Coronary artery (tissue), 2 donors: ENCODE measurements around the gene RPS6KA2.

Source experiments
- DNase-seq: peaks from one replicate; pipeline ENCODE4 v3.0.0-alpha.2; 2017; ENCODE audit warnings: low spot score
- H3K27ac ChIP-seq, 2 donors: fragments of 200-600 bp; sonication (generic); one replicate each; pipeline ENCODE4 v1.5.1; 2016 to 2019
- H3K4me3 ChIP-seq: fragments of 200-600 bp; sonication (generic); 2 replicates; pipeline ENCODE4 v1.5.1; 2016; ENCODE audit warnings: mild to moderate bottlenecking, moderate library complexity
- CTCF ChIP-seq: fragments of 200-600 bp; sonication (generic); IDR thresholded peaks from one replicate; pipeline ENCODE4 v1.5.1; 2019; ENCODE audit warnings: antibody characterized with exemption

Gene RPS6KA2

GRCh38 chr6:166650047-166650446, 23.0 kb upstream of the RPS6KA2 start:
- Histone ChIP-seq H3K27ac (no peak overlapping the region), H3K4me3 (no peak overlapping the region)
- DNase-seq = no peak
- TF ChIP-seq CTCF = no peak

GRCh38 chr6:166648846-166649245, 21.8 kb upstream of the RPS6KA2 start:
- peak; percentile 12 for DNase-seq
- no peak for TF ChIP-seq CTCF
- Histone ChIP-seq H3K27ac (no peak overlapping the region), H3K4me3 (no peak overlapping the region)

- Histone ChIP-seq H3K27ac (no peak overlapping the region), H3K4me3 (no peak overlapping the region)
- DNase-seq = no peak
- TF ChIP-seq CTCF = no peak
Observed at GRCh38 chr6:166647896-166648295, 20.8 kb upstream of the RPS6KA2 start.

- H3K4me3 ChIP-seq = no peak overlapping the region
- no peak for TF ChIP-seq CTCF
- H3K27ac ChIP-seq = no peak overlapping the region
- DNase-seq = no peak
Observed at GRCh38 chr6:166646716-166647115, 19.7 kb upstream of the RPS6KA2 start.

- H3K27ac ChIP-seq = no peak overlapping the region
- no peak overlapping the region for H3K4me3 ChIP-seq
- TF ChIP-seq CTCF = no peak
- DNase-seq = no peak
Observed at GRCh38 chr6:166645896-166646295, 18.8 kb upstream of the RPS6KA2 start.

GRCh38 chr6:166644681-166645080, 17.6 kb upstream of the RPS6KA2 start:
- TF ChIP-seq CTCF = no peak

GRCh38 chr6:166643891-166644590, 17.0 kb upstream of the RPS6KA2 start:
- H3K4me3 ChIP-seq = no peak overlapping the region
- no peak for DNase-seq
- no peak overlapping the region for H3K27ac ChIP-seq
- no peak for TF ChIP-seq CTCF

More at GRCh38 chr6:166644681-166645080, 17.6 kb upstream of the RPS6KA2 start:
- Histone ChIP-seq H3K27ac (no peak overlapping the region), H3K4me3 (no peak overlapping the region)
- no peak for DNase-seq
